Activated T-helper 1 cell treated with anti-CD3 and anti-CD28 coated beads, Interleukin-12 subunit alpha, Interleukin-12 subunit beta, Interleukin-2, Interleukin-4 antibody, amounts not matched to agents 30 ng/mL and 10 ng/mL and 1 ng/mL, durations not matched to agents 14 hours and 24 hours and 36 hours (primary cell): ENCODE results near the gene CDH3. TPM values are rescaled to one million over a fixed set of nuclear protein-coding genes. Genes with fewer than 3 reads are reported as not detected.

Experiments
- DNase-seq: peaks from one replicate; pipeline ENCODE4 v3.0.0; 2021; ENCODE audit warnings: low spot score
- H3K27ac Mint-ChIP-seq: one replicate; pipeline ENCODE4 v1.8.0; 2021; ENCODE audit warnings: mild to moderate bottlenecking, mixed read lengths
- H3K27me3 Mint-ChIP-seq: one replicate; pipeline ENCODE4 v1.8.0; 2022; ENCODE audit warnings: mild to moderate bottlenecking, moderate library complexity, mixed read lengths; ENCODE audit not compliant: insufficient read depth
- H3K36me3 Mint-ChIP-seq: one replicate; pipeline ENCODE4 v1.8.0; 2021; ENCODE audit warnings: low read depth, mixed read lengths
- H3K4me1 Mint-ChIP-seq: one replicate; pipeline ENCODE4 v1.8.0; 2021; ENCODE audit warnings: low read depth, mixed read lengths
- H3K4me3 Mint-ChIP-seq: one replicate; pipeline ENCODE4 v1.8.0; 2021; ENCODE audit warnings: mild to moderate bottlenecking, moderate library complexity, mixed read lengths
- H3K9me3 Mint-ChIP-seq: one replicate; pipeline ENCODE4 v1.8.0; 2021; ENCODE audit warnings: mixed read lengths
- intact Hi-C: fragments of 100-400 bp; cut with micrococcal nuclease; formaldehyde crosslinking; loops from one replicate; pipeline ENCODE4 v1.15.1; 2024
- total RNA-seq: library from RNA; stranded (reverse); gene quantifications from 2 replicates; pipeline ENCODE4 v1.2.3, GENCODE V29; 2022

CDH3 gene
- total RNA-seq, 1 donor from 2014 or later: 0.26 TPM

DNA sequence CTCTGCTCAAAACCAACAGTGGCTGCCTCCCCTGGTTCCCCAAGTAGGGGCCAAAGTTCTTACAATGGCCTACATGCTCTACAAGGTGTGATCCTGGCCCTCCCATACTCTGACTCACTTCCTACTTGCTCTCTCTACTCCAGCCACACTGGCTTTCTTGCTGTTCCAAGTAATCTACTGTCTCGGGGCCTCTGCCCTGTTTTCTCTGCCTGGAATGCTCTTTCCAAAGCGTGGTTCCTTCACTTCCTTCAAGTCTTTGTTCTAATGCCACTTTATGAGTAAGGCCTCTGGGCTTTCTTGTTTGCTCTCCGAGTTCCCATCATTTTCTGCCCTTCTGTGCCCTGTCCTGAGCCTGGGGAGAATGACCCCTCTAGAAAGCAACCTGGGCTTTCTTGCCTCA lies 4.1 kb upstream of the CDH3 start:
- H3K4me3 Mint-ChIP-seq: no peak overlapping the region

DNA sequence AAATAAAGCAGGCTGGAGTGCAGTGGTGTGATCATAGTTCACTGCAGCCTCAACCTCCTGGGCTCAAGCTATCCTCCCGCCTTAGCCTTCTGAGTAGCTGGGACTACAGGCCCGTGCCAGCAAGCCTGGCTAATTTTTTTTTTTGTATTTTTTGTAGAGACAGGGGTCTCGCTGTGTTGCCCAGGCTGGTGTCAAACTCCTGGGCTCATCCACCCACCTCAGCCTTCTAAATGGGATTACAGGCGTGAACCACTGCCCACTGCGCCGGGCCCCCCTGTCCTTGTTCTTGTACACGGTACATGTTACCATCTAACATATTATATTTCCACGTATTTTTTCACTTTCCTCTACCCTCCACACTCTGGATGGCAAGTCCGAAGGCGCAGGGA lies 3.1 kb upstream of the CDH3 start:
- Mint-ChIP-seq H3K36me3 (no peaks in the 10 kb centered on the region), H3K9me3 (no peaks in the 10 kb centered on the region), H3K27me3 (peaks cover 32% of the 10 kb centered on the region), H3K27ac (no peak overlapping the region), H3K4me1 (peaks cover 7% of the 10 kb centered on the region), H3K4me3 (no peak overlapping the region)
- intact Hi-C loops: no loop called here
- no peak for DNase-seq

More for the DNA sequence above, 4.1 kb upstream of the CDH3 start:
- intact Hi-C loops: no loop called here
- Mint-ChIP-seq H3K36me3 (no peaks in the 10 kb centered on the region), H3K9me3 (no peaks in the 10 kb centered on the region), H3K27me3 (peaks cover 26% of the 10 kb centered on the region), H3K27ac (no peak overlapping the region), H3K4me1 (peaks cover under 1% of the 10 kb centered on the region)
- DNase-seq: no peak

DNA sequence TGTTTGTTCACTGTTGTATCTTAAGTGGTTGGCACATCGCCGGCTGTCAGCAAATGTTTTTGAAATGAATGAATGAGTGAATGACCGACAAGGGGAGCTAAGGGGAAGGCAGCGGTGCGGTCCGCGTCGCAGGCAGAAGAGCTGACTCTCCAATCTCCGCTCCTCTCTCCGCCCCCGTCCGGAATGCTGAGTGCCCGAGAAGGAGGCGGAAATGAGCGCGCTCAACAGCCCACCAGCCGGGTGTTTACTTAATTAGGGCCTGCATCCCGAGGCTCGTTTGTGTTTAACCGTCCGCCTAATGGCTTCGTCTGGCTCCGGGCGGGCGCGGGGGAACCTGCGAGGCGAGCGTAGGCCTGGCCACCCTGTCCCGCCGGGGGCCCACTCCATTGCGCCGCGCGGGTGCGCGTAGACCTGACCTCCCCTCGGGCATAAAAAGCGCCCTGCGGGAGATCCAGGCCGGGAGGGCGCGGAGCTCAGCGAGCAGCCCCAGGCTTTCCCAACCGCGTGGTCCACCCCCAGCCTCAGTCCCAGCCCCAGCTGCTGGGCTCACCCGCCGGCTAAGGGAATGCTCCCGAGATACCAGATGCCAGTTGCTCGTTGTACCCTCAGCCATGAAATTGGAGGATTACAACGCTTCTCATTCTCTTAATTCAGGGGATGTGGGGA lies 2.5 kb upstream of the CDH3 start:
- DNase-seq: no peak
- Mint-ChIP-seq H3K9me3 (no peaks in the 10 kb centered on the region), H3K4me1 (peaks cover 9% of the 10 kb centered on the region), H3K27ac (no peak overlapping the region), H3K27me3 (peaks cover 36% of the 10 kb centered on the region), H3K36me3 (no peaks in the 10 kb centered on the region), H3K4me3 (no peak overlapping the region)
- intact Hi-C loops: no loop called here

DNA sequence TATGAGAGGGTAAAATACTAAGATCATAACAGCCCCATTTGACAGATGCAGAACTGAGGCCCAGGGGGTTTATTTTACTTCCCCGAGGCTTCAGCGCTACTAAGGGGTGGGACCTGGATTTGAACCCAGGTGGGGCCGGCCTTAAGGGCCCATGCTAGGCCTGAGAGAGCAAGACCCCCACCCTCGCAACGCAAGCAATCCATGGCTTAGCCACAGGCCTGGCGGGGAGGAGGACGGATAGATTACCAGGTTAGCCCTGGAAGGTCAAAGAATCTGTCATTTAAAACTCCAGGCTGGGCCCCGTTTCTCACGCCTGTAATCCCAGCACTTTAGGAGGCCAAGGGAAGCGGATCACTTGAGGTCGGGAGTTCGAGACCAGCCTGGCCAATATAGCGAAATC lies 1.9 kb upstream of the CDH3 start:
- Mint-ChIP-seq H3K27ac (no peak overlapping the region), H3K4me1 (peaks cover 12% of the 10 kb centered on the region), H3K4me3 (no peak overlapping the region), H3K36me3 (no peaks in the 10 kb centered on the region), H3K9me3 (no peaks in the 10 kb centered on the region), H3K27me3 (peaks cover 42% of the 10 kb centered on the region)
- intact Hi-C loops: no loop called here
- no peak for DNase-seq

DNA sequence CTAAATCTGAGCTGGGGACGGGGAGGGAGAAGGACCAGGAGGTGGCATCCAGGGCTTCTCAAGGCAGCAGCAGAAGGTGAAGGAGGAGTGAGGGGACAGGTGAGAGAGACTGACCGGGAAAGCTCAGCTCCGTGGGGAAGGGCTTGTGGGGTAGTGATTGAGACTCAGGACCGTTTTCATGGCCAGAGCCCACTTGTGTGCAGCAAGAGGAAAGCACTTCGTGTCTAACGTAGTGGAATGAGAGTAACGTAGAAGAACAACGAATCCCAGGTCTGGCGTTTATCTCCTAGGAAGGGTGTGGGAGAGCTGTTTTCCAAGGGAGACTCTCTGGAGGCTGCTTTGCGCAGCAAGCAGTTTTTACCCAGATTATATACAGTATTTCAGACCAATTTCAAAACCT lies 1.3 kb upstream of the CDH3 start:
- no peak overlapping the region for H3K27ac Mint-ChIP-seq
- DNase-seq: no peak
- peaks cover 42% of the 10 kb centered on the region for H3K27me3 Mint-ChIP-seq
- H3K9me3 Mint-ChIP-seq: no peaks in the 10 kb centered on the region
- intact Hi-C loops: no loop called here
- H3K4me3 Mint-ChIP-seq: peak overlapping the region; percentile 33
- H3K36me3 Mint-ChIP-seq: no peaks in the 10 kb centered on the region
- H3K4me1 Mint-ChIP-seq: peaks cover 12% of the 10 kb centered on the region

DNA sequence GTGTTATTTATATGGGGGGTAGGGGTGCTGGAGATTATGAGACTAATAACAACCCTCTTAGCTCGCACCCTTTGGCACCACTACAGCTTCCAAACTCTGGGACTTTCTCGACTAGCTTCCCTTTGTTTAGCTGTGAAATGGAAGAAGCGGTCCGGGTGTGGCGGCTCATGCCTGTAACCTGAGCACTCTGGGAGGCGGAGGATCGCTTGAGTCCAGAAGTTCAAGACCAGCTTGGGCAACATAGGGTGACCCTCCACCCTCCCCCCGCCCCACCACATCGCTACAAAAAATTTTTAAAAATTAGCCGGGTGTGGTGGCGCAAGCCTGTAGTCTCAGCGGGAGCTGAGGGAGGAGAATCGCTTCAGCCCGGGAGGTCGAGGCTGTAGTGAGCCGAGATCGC lies 814 bp upstream of the CDH3 start:
- DNase-seq: no peak
- intact Hi-C loops: no loop called here
- Mint-ChIP-seq H3K36me3 (no peaks in the 10 kb centered on the region), H3K9me3 (no peaks in the 10 kb centered on the region), H3K27ac (no peak overlapping the region), H3K4me1 (peaks cover 12% of the 10 kb centered on the region), H3K4me3 (peak overlapping the region; percentile 33), H3K27me3 (peaks cover 42% of the 10 kb centered on the region)

DNA sequence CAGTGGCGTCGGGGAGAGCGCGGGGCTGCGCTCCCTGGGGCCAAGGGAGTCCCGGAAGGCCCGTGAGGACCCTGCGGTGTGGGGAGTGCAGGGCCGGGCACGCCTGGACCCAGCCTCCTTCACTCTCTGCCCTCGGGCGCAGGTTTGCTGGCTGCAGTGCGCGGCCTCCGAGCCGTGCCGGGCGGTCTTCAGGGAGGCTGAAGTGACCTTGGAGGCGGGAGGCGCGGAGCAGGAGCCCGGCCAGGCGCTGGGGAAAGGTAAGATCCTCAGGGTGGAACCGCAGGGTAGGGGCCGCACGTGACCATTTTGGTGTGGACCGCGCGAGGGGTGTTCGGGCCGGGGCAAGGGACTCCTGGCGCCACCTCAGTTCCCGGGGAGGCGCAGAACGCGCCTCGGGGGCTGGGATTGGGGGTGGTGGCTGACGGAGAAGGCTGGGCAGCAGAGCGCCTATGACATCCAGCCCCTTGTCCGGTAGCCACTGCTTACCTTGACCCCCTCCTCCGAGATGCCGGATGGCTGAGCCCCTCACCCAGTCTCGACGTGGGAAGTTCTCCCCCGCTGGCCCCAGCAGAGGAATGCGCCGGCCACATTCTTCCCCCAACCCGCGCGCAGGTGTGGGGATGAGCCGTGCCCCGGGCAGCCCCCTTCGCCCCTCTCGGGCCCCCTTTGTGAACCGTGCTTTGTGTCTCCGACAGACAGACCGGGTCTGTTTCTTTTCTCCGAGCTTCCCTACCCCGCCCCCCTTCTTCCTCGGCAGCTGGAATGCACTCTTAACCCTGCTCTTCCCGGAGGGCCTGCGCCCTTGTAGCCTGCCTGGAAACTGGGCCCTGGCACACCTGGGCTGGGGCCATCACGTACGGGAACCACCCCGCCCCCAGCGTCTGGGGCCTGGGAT lies 631 bp downstream of the CDH3 start:
- H3K27ac Mint-ChIP-seq: no peak overlapping the region
- H3K9me3 Mint-ChIP-seq: no peaks in the 10 kb centered on the region
- peaks cover 12% of the 10 kb centered on the region for H3K4me1 Mint-ChIP-seq
- H3K4me3 Mint-ChIP-seq: no peak overlapping the region
- H3K27me3 Mint-ChIP-seq: peaks cover 42% of the 10 kb centered on the region
- intact Hi-C loops: no loop called here
- no peak for DNase-seq
- H3K36me3 Mint-ChIP-seq: no peaks in the 10 kb centered on the region

DNA sequence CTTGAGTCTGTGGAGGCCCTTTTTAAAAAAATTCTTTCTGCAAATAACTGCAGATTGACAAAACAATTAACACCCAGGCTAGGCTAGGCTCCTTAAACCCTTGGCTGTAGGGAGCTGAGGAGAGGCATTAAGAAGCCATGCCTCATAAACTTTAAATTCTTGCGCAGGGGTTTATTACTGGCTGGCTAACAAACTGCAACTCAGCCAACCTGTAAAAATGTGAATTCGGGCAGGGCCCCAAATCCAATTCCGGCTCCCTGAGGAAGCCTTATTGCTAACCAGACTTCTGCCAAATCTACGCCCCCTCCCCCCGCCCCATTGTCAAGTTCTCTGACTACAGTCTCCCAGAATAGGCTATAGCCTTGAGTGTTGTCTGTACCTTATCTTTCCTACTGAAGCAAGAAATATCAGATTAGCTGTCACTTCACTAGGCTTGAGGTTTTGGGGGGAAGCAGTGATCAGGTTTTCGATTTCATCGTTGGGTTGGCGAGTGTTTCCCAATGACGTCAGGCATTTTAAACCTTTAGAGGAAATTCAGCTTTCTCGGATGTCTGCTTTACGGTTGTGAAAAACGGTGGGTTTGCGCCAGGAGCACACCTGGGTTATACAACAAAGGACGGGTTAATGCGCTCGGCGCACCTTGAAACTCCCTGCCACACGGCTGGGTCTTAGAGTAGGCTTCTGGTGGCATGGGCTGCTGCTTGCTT lies 2.0 kb downstream of the CDH3 start:
- Mint-ChIP-seq H3K9me3 (no peaks in the 10 kb centered on the region), H3K4me3 (no peak overlapping the region), H3K27ac (no peak overlapping the region), H3K36me3 (no peaks in the 10 kb centered on the region), H3K4me1 (peaks cover 12% of the 10 kb centered on the region), H3K27me3 (peaks cover 41% of the 10 kb centered on the region)
- no peak for DNase-seq
- intact Hi-C loops: no loop called here

DNA sequence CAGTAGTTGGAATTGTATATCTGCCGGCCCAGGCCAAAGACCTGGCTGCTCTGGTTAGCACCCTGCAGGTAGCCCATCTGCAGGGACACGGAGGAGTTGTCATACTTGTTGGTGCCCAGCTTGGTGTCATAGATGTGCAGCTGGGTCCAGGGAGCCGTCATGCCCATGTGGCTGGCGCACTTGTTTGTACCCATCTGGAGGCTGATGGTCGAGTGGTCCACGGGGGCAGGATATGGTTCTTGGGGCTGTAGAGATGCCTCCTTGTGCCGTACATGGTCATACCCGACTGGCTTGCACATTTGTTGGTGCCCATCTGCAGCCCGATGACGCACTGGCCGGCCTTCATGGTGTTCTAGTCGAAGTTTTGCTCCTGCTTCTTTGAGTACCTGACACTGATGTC lies 6.0 kb downstream of the CDH3 start:
- H3K4me3 Mint-ChIP-seq: no peak overlapping the region
- H3K4me1 Mint-ChIP-seq: peaks cover 10% of the 10 kb centered on the region
- peaks cover 17% of the 10 kb centered on the region for H3K27me3 Mint-ChIP-seq
- no peaks in the 10 kb centered on the region for H3K36me3 Mint-ChIP-seq
- no peaks in the 10 kb centered on the region for H3K9me3 Mint-ChIP-seq
- H3K27ac Mint-ChIP-seq: no peak overlapping the region
- DNase-seq: no peak
- intact Hi-C loops: no loop called here

DNA sequence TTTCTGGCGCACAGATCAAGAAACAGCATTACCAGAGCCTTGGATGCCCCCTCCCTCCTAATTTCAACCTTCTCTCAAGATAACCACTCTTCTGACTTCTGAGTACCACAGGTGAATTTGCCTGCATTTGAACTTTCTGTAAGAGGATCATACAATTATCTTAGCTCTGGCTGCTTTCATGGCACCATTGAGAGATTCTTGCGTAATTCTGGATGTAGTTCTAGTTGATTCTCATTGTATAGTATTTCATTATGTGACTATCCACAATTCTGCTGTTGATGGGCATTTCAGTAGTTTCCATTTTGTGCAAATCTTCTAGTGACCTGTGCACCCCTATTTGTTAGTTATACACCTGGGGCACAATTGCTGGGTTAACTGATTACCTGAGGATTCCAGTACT lies 7.5 kb downstream of the CDH3 start:
- Mint-ChIP-seq H3K4me3 (no peak overlapping the region), H3K27ac (no peak overlapping the region), H3K27me3 (peaks cover 6% of the 10 kb centered on the region), H3K4me1 (peaks cover 2% of the 10 kb centered on the region), H3K36me3 (no peaks in the 10 kb centered on the region), H3K9me3 (no peaks in the 10 kb centered on the region)
- intact Hi-C loops: no loop called here
- no peak for DNase-seq

DNA sequence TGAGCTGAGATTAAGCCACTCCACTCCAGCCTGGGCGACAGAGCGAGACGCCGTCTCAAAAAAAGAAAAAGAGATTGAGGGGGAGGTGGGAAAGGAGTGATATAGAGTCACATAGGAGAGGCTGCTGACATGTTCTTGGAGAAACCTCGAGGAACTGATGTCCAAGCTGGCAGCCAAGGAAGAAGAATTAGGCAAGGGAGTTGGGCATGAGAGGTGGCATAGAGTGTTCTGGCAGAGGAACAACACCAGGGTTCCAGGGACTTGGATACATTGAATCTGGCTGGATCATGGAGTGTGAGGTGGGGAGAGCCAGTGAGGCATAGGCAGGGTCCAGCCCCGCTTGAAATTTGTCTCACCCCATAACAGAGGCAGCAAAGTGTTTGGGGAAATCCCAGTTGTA lies 10.7 kb downstream of the CDH3 start:
- H3K27me3 Mint-ChIP-seq: peaks cover 2% of the 10 kb centered on the region
- intact Hi-C loops: no loop called here
- H3K36me3 Mint-ChIP-seq: no peaks in the 10 kb centered on the region
- no peak for DNase-seq
- H3K9me3 Mint-ChIP-seq: no peaks in the 10 kb centered on the region
- no peaks in the 10 kb centered on the region for H3K4me1 Mint-ChIP-seq
- H3K27ac Mint-ChIP-seq: no peak overlapping the region
- no peak overlapping the region for H3K4me3 Mint-ChIP-seq

DNA sequence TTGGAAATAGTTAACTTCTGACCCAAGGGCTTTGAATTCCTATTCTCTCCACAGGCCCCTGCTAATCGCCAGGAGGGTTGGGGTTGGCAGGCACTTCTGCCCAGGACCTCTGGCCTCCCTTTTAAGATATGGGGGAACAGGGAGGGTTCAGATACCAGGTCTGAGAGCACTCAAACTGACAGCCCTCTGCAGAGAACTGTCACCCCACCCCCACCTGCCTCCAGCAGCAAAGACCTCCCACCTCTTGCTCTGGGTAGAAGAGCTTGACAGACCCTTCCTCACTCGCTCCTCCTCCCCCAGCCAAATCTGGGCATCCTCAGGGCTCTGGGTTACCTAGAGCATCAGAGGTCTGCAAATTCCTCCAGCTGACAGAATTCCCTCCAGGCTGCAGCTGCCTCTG lies 11.6 kb downstream of the CDH3 start:
- H3K27ac Mint-ChIP-seq: no peak overlapping the region

DNA sequence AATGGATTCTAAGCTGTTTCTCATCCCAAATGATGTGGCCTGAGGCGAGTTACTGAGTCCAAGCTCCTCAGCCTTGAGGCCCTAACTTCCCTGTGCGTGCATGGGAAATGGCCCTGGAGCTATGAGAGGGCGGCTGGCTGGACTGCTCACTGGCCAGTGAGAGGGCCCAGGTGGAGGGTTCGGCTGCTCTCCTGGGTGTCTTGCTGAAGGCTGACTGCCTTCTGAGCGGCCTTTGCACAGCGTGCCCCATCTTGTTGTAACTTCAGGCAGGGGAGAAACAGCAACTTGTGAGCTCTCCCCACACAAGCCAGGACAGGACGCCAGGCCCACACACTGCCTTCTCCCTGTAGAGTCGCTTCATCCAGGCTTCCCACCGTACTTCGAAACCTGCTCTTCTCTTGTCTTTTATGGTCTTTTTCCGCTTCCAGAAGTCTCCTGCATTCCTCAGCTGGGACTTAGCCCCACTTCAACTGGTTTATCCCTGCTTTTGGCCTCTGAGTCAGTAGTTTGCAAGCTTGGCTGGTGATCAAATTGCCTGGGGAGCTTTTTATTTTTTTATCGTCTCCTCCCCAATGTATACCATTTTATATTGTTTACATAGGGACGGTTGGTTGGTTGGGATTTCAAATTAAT lies 13.3 kb downstream of the CDH3 start:
- Mint-ChIP-seq H3K27ac (no peak overlapping the region), H3K36me3 (no peaks in the 10 kb centered on the region), H3K9me3 (no peaks in the 10 kb centered on the region), H3K4me3 (no peak overlapping the region), H3K27me3 (peaks cover 2% of the 10 kb centered on the region), H3K4me1 (no peaks in the 10 kb centered on the region)
- intact Hi-C loops: no loop called here
- DNase-seq: no peak

More for the DNA sequence above, 11.6 kb downstream of the CDH3 start:
- Mint-ChIP-seq H3K27me3 (peaks cover 2% of the 10 kb centered on the region), H3K4me1 (no peaks in the 10 kb centered on the region), H3K4me3 (no peak overlapping the region), H3K36me3 (no peaks in the 10 kb centered on the region), H3K9me3 (no peaks in the 10 kb centered on the region)
- intact Hi-C loops: no loop called here
- DNase-seq: no peak
